KMS-11 (cell line): Measurements from ENCODE around the gene WSB1.
"Not testable (repeated sequence)": the region's sequence is repeated elsewhere in the genome, so short reads cannot be mapped to it uniquely, and the experiment has no call there.

Experiments
- H2AFZ ChIP-seq: fragments of 200-600 bp; sonication (generic); 2 replicates; pipeline ENCODE4 v1.6.1; 2016; ENCODE audit warnings: antibody characterized with exemption, mixed run types, low read depth
- H3K27ac ChIP-seq: fragments of 200-600 bp; sonication (generic); 2 replicates; pipeline ENCODE4 v1.6.1; 2016; ENCODE audit warnings: mild to moderate bottlenecking, mixed run types
- H3K27me3 ChIP-seq: fragments of 200-600 bp; sonication (generic); 2 replicates; pipeline ENCODE4 v1.6.1; 2017; ENCODE audit warnings: mild to moderate bottlenecking, low read depth, mixed run types, moderate library complexity; ENCODE audit not compliant: insufficient read depth
- H3K36me3 ChIP-seq: fragments of 200-600 bp; sonication (generic); 2 replicates; pipeline ENCODE4 v1.6.1; 2017; ENCODE audit warnings: mild to moderate bottlenecking, mixed run types; ENCODE audit not compliant: insufficient read depth
- H3K4me1 ChIP-seq: fragments of 200-600 bp; sonication (generic); 2 replicates; pipeline ENCODE4 v1.6.1; 2016; ENCODE audit warnings: mild to moderate bottlenecking, low read depth, mixed run types; ENCODE audit not compliant: poor library complexity, severe bottlenecking
- H3K4me2 ChIP-seq: fragments of 200-600 bp; sonication (generic); 2 replicates; pipeline ENCODE4 v1.7.0; 2016; ENCODE audit warnings: mild to moderate bottlenecking, mixed run types
- H3K4me3 ChIP-seq: fragments of 200-600 bp; sonication (generic); IDR thresholded peaks from 2 replicates; pipeline ENCODE4 v1.6.1; 2017; ENCODE audit warnings: low read depth, low read length, mixed read lengths; ENCODE audit not compliant: insufficient read depth
- H3K79me2 ChIP-seq: fragments of 200-600 bp; sonication (generic); 2 replicates; pipeline ENCODE4 v1.6.1; 2016; ENCODE audit warnings: low read depth, mixed run types; ENCODE audit not compliant: insufficient read depth
- H3K9ac ChIP-seq: fragments of 200-600 bp; sonication (generic); 2 replicates; pipeline ENCODE4 v1.6.1; 2016; ENCODE audit warnings: mild to moderate bottlenecking, mixed run types
- H4K20me1 ChIP-seq: fragments of 200-600 bp; sonication (generic); 2 replicates; pipeline ENCODE4 v1.6.1; 2016; ENCODE audit warnings: mild to moderate bottlenecking, mixed run types; ENCODE audit not compliant: insufficient read depth
- TF ChIP-seq, protein P1 (sequence below): fragments of 200-600 bp; sonication (generic); conservative IDR thresholded peaks from 2 replicates; pipeline ENCODE4 v1.6.1; 2017; ENCODE audit warnings: low read depth, mild to moderate bottlenecking, antibody characterized with exemption, low read length, moderate library complexity, mixed read lengths

WSB1 gene

DNA sequence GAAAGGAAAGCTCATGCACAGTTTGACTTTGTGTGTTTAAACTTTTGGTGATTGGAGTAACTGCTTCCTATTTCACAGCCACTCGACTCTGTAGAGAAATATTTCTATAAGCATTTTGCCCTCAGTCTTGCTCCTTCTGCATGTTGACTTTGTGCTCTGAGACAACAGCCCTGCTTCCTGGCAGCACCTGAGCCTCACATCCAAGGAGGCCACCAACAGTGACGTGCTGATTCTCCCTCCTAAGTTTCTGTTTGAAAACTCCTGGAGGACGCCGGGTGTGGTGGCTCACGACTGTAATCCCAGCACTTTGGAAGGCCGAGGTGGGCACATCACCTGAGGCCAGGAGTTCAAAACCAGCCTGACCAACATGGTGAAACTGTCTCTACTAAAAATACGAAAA is 23.9 kb upstream of the WSB1 start:
- H3K79me2 ChIP-seq = no peaks in the 10 kb centered on the region
- H3K9ac ChIP-seq = no peak overlapping the region
- no peak overlapping the region for H3K4me2 ChIP-seq
- H3K4me1 ChIP-seq = no peaks in the 10 kb centered on the region
- no peak overlapping the region for H2AFZ ChIP-seq
- H3K27me3 ChIP-seq = no peaks in the 10 kb centered on the region
- TF ChIP-seq, protein P1, sequence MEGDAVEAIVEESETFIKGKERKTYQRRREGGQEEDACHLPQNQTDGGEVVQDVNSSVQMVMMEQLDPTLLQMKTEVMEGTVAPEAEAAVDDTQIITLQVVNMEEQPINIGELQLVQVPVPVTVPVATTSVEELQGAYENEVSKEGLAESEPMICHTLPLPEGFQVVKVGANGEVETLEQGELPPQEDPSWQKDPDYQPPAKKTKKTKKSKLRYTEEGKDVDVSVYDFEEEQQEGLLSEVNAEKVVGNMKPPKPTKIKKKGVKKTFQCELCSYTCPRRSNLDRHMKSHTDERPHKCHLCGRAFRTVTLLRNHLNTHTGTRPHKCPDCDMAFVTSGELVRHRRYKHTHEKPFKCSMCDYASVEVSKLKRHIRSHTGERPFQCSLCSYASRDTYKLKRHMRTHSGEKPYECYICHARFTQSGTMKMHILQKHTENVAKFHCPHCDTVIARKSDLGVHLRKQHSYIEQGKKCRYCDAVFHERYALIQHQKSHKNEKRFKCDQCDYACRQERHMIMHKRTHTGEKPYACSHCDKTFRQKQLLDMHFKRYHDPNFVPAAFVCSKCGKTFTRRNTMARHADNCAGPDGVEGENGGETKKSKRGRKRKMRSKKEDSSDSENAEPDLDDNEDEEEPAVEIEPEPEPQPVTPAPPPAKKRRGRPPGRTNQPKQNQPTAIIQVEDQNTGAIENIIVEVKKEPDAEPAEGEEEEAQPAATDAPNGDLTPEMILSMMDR = no peak
- H3K27ac ChIP-seq = no peak overlapping the region
- H3K4me3 ChIP-seq = no peak overlapping the region
- no peaks in the 10 kb centered on the region for H4K20me1 ChIP-seq
- no peaks in the 10 kb centered on the region for H3K36me3 ChIP-seq

DNA sequence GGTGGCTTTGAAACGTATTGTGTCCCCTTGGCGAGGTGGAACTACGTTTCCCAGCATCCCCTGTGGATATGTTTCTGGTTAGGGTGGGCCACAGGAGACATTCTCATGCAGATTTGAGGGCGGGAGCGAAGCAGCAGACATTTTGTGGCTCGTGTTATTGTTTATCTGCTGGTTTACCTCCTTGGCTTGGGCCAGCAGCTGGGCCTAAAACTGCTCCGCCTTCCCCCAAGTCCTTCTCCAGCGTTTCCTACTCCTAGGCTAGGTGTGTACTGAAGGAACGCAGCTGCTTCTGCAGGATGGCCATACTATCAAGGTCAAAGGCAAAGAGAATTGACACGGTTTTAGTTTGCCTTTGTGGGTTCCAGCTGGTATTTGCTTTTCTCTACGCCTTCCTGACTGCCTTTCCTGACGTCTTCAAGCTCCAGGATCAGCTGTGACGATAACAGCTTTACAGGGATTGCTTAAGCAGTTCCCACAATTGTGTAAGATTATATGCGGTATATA is 17.2 kb upstream of the WSB1 start:
- Histone ChIP-seq H2AFZ (no peak overlapping the region), H3K27me3 (no peaks in the 10 kb centered on the region), H3K9ac (no peak overlapping the region), H3K4me1 (no peaks in the 10 kb centered on the region), H3K27ac (no peak overlapping the region), H4K20me1 (no peaks in the 10 kb centered on the region), H3K79me2 (no peaks in the 10 kb centered on the region), H3K4me2 (no peak overlapping the region), H3K4me3 (no peak overlapping the region), H3K36me3 (no peaks in the 10 kb centered on the region)
- TF ChIP-seq, protein P1 = no peak

DNA sequence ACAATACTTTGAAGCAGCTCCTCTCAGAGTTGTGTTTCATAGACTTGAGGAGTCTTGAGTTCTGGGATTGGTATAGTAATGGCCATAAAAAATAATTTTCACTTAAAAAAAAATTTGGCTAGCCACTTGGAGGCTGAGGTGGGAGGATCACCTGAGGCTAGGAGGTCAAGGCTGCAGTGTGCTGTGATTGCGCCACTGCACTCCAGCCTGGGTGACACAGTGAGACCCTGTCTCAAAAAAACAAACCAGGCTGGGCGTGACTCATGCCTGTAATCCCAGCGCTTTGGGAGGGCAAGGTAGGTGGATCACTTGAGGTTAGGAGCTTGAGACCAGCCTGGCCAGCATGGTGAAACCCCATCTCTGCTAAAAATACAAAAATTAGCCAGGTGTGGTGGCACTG is 14.8 kb upstream of the WSB1 start:
- H3K4me1 ChIP-seq, H3K27ac ChIP-seq, H4K20me1 ChIP-seq, H3K4me2 ChIP-seq, H3K36me3 ChIP-seq, H3K9ac ChIP-seq, H3K27me3 ChIP-seq, H3K4me3 ChIP-seq, H2AFZ ChIP-seq, H3K79me2 ChIP-seq: not testable (repeated sequence)

DNA sequence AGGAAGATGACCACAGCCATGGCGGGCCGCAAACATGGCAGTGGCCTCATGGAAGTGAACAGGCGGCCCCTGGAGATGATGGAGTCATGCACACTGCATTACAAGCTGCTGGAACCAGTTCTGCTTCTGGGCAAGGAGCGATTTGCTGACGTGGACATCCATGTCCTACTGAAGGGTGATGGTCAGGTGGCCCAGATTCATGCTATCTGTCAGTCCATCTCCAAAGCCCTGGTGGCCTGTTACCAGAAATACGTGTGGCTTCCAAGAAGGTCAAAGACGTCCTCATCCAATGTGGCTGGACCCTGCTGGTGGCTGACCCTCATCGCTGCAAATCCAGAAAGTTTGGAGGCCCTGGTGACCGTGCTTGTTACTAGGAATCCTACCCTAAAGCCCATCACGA is 13.4 kb upstream of the WSB1 start:
- Histone ChIP-seq H2AFZ (no peak overlapping the region), H4K20me1 (no peaks in the 10 kb centered on the region), H3K36me3 (no peaks in the 10 kb centered on the region), H3K27me3 (no peaks in the 10 kb centered on the region), H3K27ac (no peak overlapping the region), H3K9ac (no peak overlapping the region), H3K79me2 (no peaks in the 10 kb centered on the region), H3K4me2 (no peak overlapping the region), H3K4me1 (no peaks in the 10 kb centered on the region), H3K4me3 (no peak overlapping the region)
- TF ChIP-seq, protein P1 = no peak

DNA sequence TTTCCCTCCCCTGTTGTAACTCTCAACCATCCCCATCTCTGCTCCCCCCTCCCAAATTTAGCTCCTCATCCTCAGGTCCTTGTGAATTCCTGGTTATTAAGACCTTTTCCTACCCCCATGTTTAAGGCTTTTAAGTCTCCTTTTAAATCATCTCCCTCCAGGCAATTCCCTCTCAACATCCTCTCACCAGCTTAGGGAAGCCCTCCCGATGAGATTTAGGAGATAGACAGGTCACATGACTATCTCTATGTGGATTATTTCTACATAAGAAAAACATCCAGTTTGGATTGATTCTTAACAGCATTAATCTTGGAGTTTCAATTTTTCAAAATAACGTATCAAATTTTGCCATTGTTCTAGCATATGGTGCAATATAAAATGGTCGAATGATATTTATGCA is 12.5 kb upstream of the WSB1 start:
- Histone ChIP-seq H3K27me3 (no peaks in the 10 kb centered on the region), H3K9ac (no peak overlapping the region), H3K79me2 (no peaks in the 10 kb centered on the region), H2AFZ (no peak overlapping the region), H3K4me2 (no peak overlapping the region), H3K4me3 (no peak overlapping the region), H3K36me3 (no peaks in the 10 kb centered on the region), H4K20me1 (no peaks in the 10 kb centered on the region), H3K4me1 (no peaks in the 10 kb centered on the region), H3K27ac (no peak overlapping the region)
- TF ChIP-seq, protein P1 = no peak
